A673 (cell line): Measurements from ENCODE around the gene SMYD3. TPM values are rescaled to one million over a fixed set of nuclear protein-coding genes. Genes with fewer than 3 reads are reported as not detected.

ENCODE experiments used
- BruUV-seq: library from RNA; stranded (reverse); fragments of 400-500 nt; replicated peaks from 2 replicates; lab custom pipeline; 2021; lab: Mats Ljungman, UMichigan
- CTCF ChIA-PET: fragments of 300-600 bp; sonication (Branson Sonifier 250); formaldehyde crosslinking; loops from one replicate; lab custom pipeline; 2022; ENCODE audit warnings: antibody characterized with exemption; lab: Charles Lee
- POLR2A ChIA-PET: fragments of 300-600 bp; sonication (Branson Sonifier 250); formaldehyde crosslinking; loops from one replicate; lab custom pipeline; 2022; ENCODE audit warnings: antibody characterized with exemption; ENCODE audit not compliant: low non-redundant PET; lab: Charles Lee
- DNase-seq: peaks from one replicate; pipeline ENCODE4 v3.0.0-alpha.2; 2015; ENCODE audit warnings: low spot score
- H3K27ac ChIP-seq: fragments of 200-600 bp; sonication (generic); 2 replicates; pipeline ENCODE4 v1.5.1; 2016; ENCODE audit warnings: mixed run types, low read depth, mild to moderate bottlenecking, mixed read lengths, antibody characterized with exemption, low read length; ENCODE audit not compliant: poor library complexity, severe bottlenecking
- H3K27me3 ChIP-seq: fragments of 200-600 bp; sonication (generic); replicated peaks from 2 replicates; pipeline ENCODE4 v1.6.1; 2017; ENCODE audit warnings: mixed run types, low read depth, mild to moderate bottlenecking, mixed read lengths, antibody characterized with exemption, low read length; ENCODE audit not compliant: insufficient read depth, poor library complexity
- H3K36me3 ChIP-seq: fragments of 200-600 bp; sonication (generic); 2 replicates; pipeline ENCODE4 v1.6.1; 2016; ENCODE audit warnings: mixed run types, mild to moderate bottlenecking, mixed read lengths, antibody characterized with exemption, low read length; ENCODE audit not compliant: insufficient read depth, poor library complexity, severe bottlenecking
- H3K4me1 ChIP-seq: fragments of 200-600 bp; sonication (generic); 2 replicates; pipeline ENCODE4 v1.6.1; 2017; ENCODE audit warnings: mixed run types, mild to moderate bottlenecking, mixed read lengths, antibody characterized with exemption, low read length; ENCODE audit not compliant: insufficient read depth, poor library complexity, severe bottlenecking
- H3K4me3 ChIP-seq: fragments of 200-600 bp; sonication (generic); 2 replicates; pipeline ENCODE4 v1.5.1; 2016; ENCODE audit warnings: low read depth, mixed run types, mild to moderate bottlenecking, mixed read lengths, low read length; ENCODE audit not compliant: poor library complexity, severe bottlenecking
- H3K9me3 ChIP-seq: fragments of 200-600 bp; sonication (generic); 2 replicates; pipeline ENCODE4 v1.6.1; 2016; ENCODE audit warnings: mixed run types, low read depth, mild to moderate bottlenecking, mixed read lengths, antibody characterized with exemption, low read length; ENCODE audit not compliant: poor library complexity, severe bottlenecking
- CTCF ChIP-seq: fragments of 300-800, 200-600 bp; sonication (generic); conservative IDR thresholded peaks from 2 replicates; pipeline ENCODE4 v1.5.1; 2017; ENCODE audit warnings: low read depth, mild to moderate bottlenecking, antibody characterized with exemption, low read length, moderate library complexity, mixed read lengths
- EZH2 ChIP-seq: fragments of 200-600 bp; sonication (generic); IDR thresholded peaks from 2 replicates; pipeline ENCODE4 v1.6.1; 2017; ENCODE audit warnings: borderline replicate concordance, low read depth, mild to moderate bottlenecking, mixed read lengths, antibody characterized with exemption, low read length; ENCODE audit not compliant: poor library complexity, severe bottlenecking
- intact Hi-C: fragments of 100-400 bp; cut with micrococcal nuclease; formaldehyde crosslinking; loops from one replicate; pipeline ENCODE4 v1.10.0; 2022; ENCODE audit not compliant: unreplicated experiment
- total RNA-seq: library from RNA; stranded (reverse); gene quantifications from 2 replicates; pipeline ENCODE4 v1.2.3, GENCODE V29; 2021

SMYD3 gene
- total RNA-seq, 1 experiment from 2014 or later = 29.0 TPM

- Histone ChIP-seq H3K27me3 (no peaks in the 10 kb centered on the region), H3K4me1 (no peaks in the 10 kb centered on the region), H3K27ac (no peak overlapping the region), H3K36me3 (no peaks in the 10 kb centered on the region), H3K4me3 (no peak overlapping the region), H3K9me3 (peaks cover 4% of the 10 kb centered on the region)
- intact Hi-C loops = no loop called here
- no peak for DNase-seq
- ChIA-PET POLR2A (no interaction called here), CTCF (no interaction called here)
- no peak for TF ChIP-seq CTCF
- no TSS peak for BruUV-seq
Observed at GRCh38 chr1:246219508-246220030, 287.5 kb downstream of the SMYD3 start.

GRCh38 chr1:246218686-246219085, 288.4 kb downstream of the SMYD3 start:
- BruUV-seq = no TSS peak
- intact Hi-C loops = no loop called here
- H3K27me3 ChIP-seq = no peaks in the 10 kb centered on the region
- H3K4me1 ChIP-seq = no peaks in the 10 kb centered on the region
- no peak for DNase-seq
- ChIA-PET POLR2A (no interaction called here), CTCF (no interaction called here)
- TF ChIP-seq CTCF (no peak), EZH2 (no peak)
- no peak overlapping the region for H3K4me3 ChIP-seq
- H3K27ac ChIP-seq = no peak overlapping the region
- no peaks in the 10 kb centered on the region for H3K36me3 ChIP-seq
- H3K9me3 ChIP-seq = peaks cover 4% of the 10 kb centered on the region

GRCh38 chr1:246216906-246217305, 290.2 kb downstream of the SMYD3 start:
- ChIA-PET POLR2A (no interaction called here), CTCF (no interaction called here)
- no TSS peak for BruUV-seq

More at GRCh38 chr1:246216906-246217305, 290.2 kb downstream of the SMYD3 start:
- no peaks in the 10 kb centered on the region for H3K36me3 ChIP-seq
- H3K9me3 ChIP-seq = peaks cover 4% of the 10 kb centered on the region
- no peaks in the 10 kb centered on the region for H3K4me1 ChIP-seq
- TF ChIP-seq CTCF (no peak), EZH2 (no peak)
- H3K27ac ChIP-seq = no peak overlapping the region
- intact Hi-C loops = no loop called here
- no peaks in the 10 kb centered on the region for H3K27me3 ChIP-seq
- DNase-seq = no peak
- H3K4me3 ChIP-seq = no peak overlapping the region
